Fibroblast of pulmonary artery (primary cell): ENCODE measurements around the gene KCNIP1.

ENCODE experiments used
- DNase-seq: peaks from one replicate; pipeline ENCODE4 v3.0.0-alpha.2; 2010; ENCODE audit warnings: low read depth
- H3K4me3 ChIP-seq: replicated peaks from 2 replicates; pipeline ENCODE4 v1.5.1; 2011; ENCODE audit warnings: low read depth, mild to moderate bottlenecking, control low read depth, low read length, moderate library complexity
- TF ChIP-seq, protein P1 (sequence below): IDR thresholded peaks from 2 replicates; pipeline ENCODE4 v1.5.1; 2011; ENCODE audit warnings: mild to moderate bottlenecking, control low read depth, low read length, inconsistent platforms; ENCODE audit errors: missing control alignments

The KCNIP1 gene

DNA sequence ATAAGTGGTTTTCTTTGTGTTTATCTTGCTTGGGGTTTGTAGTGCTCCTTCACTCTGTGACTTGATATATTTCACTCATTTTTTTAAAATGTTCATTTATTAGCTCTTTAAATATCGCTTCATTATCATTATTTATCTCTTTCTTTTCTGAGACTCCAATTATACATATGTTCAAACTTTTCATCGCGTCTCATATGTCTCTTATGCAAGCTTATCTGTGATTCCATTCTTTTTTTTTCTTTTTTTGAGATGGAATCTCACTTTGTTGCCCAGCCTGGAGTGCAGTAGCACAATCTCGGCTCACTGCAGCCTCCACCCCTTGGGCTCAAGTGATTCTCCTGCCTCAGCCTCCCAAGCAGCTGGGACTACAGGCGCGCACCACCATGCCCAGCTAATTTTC, 205.8 kb downstream of the KCNIP1 start:
- TF ChIP-seq, protein P1, sequence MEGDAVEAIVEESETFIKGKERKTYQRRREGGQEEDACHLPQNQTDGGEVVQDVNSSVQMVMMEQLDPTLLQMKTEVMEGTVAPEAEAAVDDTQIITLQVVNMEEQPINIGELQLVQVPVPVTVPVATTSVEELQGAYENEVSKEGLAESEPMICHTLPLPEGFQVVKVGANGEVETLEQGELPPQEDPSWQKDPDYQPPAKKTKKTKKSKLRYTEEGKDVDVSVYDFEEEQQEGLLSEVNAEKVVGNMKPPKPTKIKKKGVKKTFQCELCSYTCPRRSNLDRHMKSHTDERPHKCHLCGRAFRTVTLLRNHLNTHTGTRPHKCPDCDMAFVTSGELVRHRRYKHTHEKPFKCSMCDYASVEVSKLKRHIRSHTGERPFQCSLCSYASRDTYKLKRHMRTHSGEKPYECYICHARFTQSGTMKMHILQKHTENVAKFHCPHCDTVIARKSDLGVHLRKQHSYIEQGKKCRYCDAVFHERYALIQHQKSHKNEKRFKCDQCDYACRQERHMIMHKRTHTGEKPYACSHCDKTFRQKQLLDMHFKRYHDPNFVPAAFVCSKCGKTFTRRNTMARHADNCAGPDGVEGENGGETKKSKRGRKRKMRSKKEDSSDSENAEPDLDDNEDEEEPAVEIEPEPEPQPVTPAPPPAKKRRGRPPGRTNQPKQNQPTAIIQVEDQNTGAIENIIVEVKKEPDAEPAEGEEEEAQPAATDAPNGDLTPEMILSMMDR, result no peak
- DNase-seq, result no peak
- H3K4me3 ChIP-seq, result no peak overlapping the region

DNA sequence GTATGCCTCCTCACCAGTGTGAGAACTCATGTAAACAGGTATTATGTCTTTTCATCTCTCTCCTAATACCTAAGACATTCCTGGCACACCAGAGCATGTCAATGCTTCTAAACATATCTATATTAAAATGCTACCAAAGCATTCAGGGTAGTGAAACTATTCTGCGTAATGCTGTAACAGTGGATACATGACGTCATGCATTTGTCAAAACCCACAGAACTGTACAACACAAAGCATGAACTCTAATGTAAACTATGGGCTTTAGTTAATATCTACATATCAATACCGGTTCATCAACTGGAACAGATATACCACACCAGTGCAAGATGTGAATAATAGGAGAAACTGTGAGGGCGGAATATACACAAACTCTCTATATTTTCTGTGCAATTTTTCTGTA, 207.5 kb downstream of the KCNIP1 start:
- DNase-seq, result no peak
- H3K4me3 ChIP-seq, result no peak overlapping the region
- TF ChIP-seq, protein P1, result no peak

DNA sequence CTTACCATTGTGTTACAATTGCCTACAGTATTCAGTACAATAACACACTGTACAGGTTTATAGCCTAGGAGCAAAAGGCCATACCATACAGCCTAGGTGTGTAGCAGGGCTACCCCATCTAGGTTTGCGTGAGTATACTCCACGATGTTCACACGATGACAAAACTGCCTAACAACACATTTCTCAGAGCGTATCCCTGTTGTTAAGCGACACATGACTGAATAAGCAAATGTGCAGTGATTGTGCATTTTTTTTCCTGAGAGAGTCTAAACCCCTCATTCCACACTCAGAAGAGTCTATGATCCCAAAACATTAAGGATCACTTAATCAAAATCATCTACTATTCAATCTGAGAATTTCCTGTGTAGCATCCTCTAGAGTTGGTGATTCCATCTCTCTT, 211.3 kb downstream of the KCNIP1 start:
- H3K4me3 ChIP-seq, result no peak overlapping the region
- no peak for DNase-seq
- TF ChIP-seq, protein P1, result no peak

DNA sequence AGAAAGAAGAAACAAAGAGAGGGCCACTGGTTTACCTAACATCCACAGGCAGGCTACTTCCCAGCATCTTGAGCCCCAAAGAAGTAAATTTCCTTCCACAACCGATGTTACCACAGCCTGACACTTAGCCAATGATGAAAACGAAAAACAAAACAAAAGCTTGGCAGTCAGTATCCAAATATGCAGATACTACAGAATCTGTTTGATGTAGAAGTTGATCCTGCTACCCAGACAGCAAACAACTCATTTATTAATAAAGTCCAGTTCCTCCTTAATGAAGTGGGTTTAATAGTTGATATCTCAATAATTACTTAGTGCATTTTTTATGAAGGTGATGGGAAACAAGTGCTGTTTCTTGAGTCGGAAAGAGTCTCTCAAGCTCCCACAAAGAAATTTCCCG, 212.6 kb downstream of the KCNIP1 start:
- TF ChIP-seq, protein P1, result no peak
- H3K4me3 ChIP-seq, result no peak overlapping the region
- no peak for DNase-seq

DNA sequence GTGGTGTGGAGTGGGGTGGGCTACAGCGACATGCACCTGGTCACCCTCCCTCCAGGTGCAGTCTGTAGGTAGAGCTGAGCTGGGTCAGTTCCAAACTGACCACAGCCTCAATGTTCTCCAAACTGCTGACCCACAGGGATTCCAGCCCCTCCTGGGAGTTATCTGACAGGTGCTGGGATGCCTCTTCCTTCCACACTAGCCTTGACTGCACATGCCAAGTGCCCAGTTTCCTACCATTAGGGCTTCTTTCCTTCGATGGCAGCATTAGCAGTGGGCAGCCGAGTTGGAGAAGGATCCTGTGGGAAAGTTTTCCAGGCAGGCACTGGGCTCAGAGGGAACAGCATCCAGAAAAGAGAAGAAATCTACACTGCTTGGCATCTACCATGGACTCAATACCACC, 215.7 kb downstream of the KCNIP1 start:
- TF ChIP-seq, protein P1, result no peak

DNA sequence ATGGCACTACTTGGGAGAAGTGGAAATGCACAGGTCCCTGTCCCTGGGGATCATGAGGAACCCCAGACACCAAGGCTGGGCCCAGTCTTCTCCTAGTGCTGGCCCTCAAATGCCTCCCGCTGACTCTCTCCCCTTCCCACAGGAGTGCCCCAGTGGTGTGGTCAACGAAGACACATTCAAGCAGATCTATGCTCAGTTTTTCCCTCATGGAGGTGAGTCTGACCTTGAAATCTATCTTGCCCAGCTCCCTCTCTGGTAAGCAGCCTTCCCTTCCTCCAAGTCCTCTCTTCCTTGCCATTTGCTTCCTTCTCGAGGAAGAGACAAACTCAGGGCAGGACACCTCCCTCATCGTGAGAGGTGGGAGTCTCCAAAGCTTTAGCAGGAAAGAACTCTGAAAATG, 216.4 kb downstream of the KCNIP1 start:
- no peak overlapping the region for H3K4me3 ChIP-seq
- TF ChIP-seq, protein P1, result no peak
- DNase-seq, result no peak

More for the DNA sequence above, 215.7 kb downstream of the KCNIP1 start:
- H3K4me3 ChIP-seq, result no peak overlapping the region
- DNase-seq, result no peak

DNA sequence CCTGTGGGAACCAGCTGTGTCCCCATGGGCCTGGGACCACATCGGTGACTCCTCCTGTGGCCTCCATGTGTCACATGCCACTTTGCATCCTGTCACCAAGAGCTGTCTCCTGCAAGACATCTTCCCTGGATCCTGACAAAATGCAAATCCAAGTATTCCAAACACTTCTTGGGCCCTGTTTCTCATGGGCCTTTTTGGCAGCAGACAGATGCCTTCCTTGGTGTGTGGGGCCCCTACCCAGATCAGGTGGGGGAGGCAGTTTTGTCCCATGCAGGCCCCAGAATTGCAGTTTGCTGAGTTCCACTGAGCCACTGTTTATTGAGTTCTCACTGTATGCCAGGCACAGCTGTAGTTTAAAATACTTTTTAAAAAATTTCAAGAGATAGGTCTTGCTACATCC, 217.2 kb downstream of the KCNIP1 start:
- TF ChIP-seq, protein P1, result no peak

More for the DNA sequence above, 217.2 kb downstream of the KCNIP1 start:
- DNase-seq, result no peak
- H3K4me3 ChIP-seq, result no peak overlapping the region
